CD4-positive, alpha-beta T cell treated with Interleukin-12 subunit alpha and Interleukin-12 subunit beta, for 1 hour (primary cell): ENCODE data around the gene OR2T34.
A peak's percentile ranks its signal among the peaks of the same experiment; 100 is the strongest.
"Not testable (repeated sequence)": the region's sequence is repeated elsewhere in the genome, so short reads cannot be mapped to it uniquely, and the experiment has no call there.

Experiments
- DNase-seq: peaks from one replicate; pipeline ENCODE4 v3.0.0-alpha.2; 2020

The OR2T34 gene

GRCh38 chr1:248574657-248575056 is at the start of gene OR2T34:
TSS of gene OR2T34 (minus strand) at chr1:248574757. CDS start at chr1:248574757, 0 bp downstream.
- not testable (repeated sequence) for DNase-seq

- peak; percentile 24 for DNase-seq
Measured at GRCh38 chr1:248622570-248623001, 48.0 kb upstream of the OR2T34 start.

GRCh38 chr1:248621770-248622169 is 47.2 kb upstream of the OR2T34 start:
- DNase-seq, result no peak

GRCh38 chr1:248618878-248619277 is 44.3 kb upstream of the OR2T34 start:
- peak; percentile 49 for DNase-seq

GRCh38 chr1:248618119-248618518 is 43.6 kb upstream of the OR2T34 start:
- DNase-seq, result no peak

- DNase-seq, result no peak
Measured at GRCh38 chr1:248613742-248614141, 39.2 kb upstream of the OR2T34 start.

GRCh38 chr1:248611883-248612414 is 37.4 kb upstream of the OR2T34 start:
- DNase-seq, result peak; percentile 7

GRCh38 chr1:248610301-248610700 is 35.7 kb upstream of the OR2T34 start:
- DNase-seq, result no peak

GRCh38 chr1:248599396-248599795 is 24.8 kb upstream of the OR2T34 start:
- DNase-seq, result no peak

- DNase-seq, result no peak
Measured at GRCh38 chr1:248597589-248597988, 23.0 kb upstream of the OR2T34 start, which contains the start of gene OR2T10. TSS of gene OR2T10 (minus strand) at chr1:248597700. CDS start at chr1:248593768, 3,932 bp downstream.

- DNase-seq, result no peak
Measured at GRCh38 chr1:248596615-248597014, 22.1 kb upstream of the OR2T34 start.

GRCh38 chr1:248593226-248593625 is 18.7 kb upstream of the OR2T34 start:
- DNase-seq, result no peak

- no peak for DNase-seq
Measured at GRCh38 chr1:248592655-248593054, 18.1 kb upstream of the OR2T34 start.

GRCh38 chr1:248590055-248590454 is 15.5 kb upstream of the OR2T34 start:
- DNase-seq, result no peak

GRCh38 chr1:248589334-248589733 is 14.8 kb upstream of the OR2T34 start:
- DNase-seq, result no peak

- no peak for DNase-seq
Measured at GRCh38 chr1:248585266-248585665, 10.7 kb upstream of the OR2T34 start.

GRCh38 chr1:248576260-248576980 is 1.9 kb upstream of the OR2T34 start:
- no peak for DNase-seq

- not testable (repeated sequence) for DNase-seq
Measured at GRCh38 chr1:248573856-248574255, 701 bp downstream of the OR2T34 start.

GRCh38 chr1:248572049-248572448 is 2.5 kb downstream of the OR2T34 start:
- not testable (repeated sequence) for DNase-seq

GRCh38 chr1:248570811-248571210 is 3.7 kb downstream of the OR2T34 start:
- not testable (repeated sequence) for DNase-seq

GRCh38 chr1:248569049-248569448 is 5.5 kb downstream of the OR2T34 start:
- DNase-seq, result not testable (repeated sequence)

GRCh38 chr1:248565530-248566373 is 8.8 kb downstream of the OR2T34 start:
- DNase-seq, result peak; percentile 16

- DNase-seq, result not testable (repeated sequence)
Measured at GRCh38 chr1:248562672-248563071, 11.9 kb downstream of the OR2T34 start, which contains the start of gene OR2T29. TSS of gene OR2T29 (minus strand) at chr1:248562772. CDS start at chr1:248559491, 3,281 bp downstream.
